ENCODE data around the gene DICER1.

The DICER1 gene

DNA sequence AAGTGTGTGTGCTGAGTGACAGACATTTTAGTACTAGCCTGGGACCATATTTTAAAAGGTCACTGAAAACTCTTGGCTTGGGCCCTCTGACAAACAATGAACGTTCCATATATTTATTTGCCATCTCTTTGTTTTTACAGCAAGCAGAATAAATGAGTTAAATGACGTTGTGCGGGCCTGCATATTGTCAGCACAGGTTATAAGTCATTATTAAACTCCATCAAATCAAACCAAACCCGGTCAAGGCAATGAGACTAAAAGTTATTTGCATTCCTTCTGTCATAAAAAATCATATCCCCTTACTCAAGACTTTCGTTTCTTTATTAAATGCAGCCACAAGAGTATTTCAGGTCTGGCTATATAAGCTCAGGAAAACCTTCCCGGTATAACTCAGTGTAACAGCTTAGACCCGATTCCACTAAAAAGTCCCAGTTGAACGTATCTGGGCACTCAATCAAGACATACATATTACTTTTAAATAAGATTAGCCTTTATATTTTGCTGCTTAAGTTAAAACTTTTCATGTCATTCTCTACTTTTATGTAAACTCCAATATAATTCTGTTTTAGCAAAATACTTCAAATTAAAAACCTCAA is 84.9 kb downstream of the DICER1 start:
- DNase-seq: no peak

DNA sequence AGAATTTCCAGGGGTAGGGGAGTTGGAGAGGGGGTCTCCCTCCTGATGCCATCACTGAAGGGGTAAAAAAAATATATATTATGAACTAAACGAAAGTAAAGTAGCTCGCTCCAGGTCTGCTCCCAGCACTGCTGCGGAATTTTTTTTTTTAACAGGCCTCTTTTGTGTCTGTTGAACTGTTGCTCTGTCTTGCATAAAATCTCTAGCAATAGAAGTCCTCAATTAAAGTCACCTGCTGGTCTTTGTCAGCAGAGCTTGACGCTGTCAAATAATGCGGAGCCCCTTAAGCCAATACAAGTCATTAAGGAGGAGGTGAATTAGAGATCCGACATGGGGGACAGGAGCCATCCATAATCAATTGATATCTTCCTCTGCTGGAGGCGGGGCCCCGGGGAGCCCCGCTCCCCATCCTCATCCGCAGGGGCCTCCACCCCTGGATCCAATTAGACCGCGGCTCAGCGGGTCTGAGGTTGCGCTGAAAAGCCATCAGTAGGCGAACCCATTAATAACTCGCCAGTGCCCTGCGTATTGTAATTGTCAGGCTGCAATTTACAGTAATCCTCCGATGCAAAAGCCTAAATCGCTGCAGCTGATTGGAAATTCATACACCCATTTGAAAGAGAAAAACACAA is 85.6 kb downstream of the DICER1 start:
- no peak for DNase-seq

DNA sequence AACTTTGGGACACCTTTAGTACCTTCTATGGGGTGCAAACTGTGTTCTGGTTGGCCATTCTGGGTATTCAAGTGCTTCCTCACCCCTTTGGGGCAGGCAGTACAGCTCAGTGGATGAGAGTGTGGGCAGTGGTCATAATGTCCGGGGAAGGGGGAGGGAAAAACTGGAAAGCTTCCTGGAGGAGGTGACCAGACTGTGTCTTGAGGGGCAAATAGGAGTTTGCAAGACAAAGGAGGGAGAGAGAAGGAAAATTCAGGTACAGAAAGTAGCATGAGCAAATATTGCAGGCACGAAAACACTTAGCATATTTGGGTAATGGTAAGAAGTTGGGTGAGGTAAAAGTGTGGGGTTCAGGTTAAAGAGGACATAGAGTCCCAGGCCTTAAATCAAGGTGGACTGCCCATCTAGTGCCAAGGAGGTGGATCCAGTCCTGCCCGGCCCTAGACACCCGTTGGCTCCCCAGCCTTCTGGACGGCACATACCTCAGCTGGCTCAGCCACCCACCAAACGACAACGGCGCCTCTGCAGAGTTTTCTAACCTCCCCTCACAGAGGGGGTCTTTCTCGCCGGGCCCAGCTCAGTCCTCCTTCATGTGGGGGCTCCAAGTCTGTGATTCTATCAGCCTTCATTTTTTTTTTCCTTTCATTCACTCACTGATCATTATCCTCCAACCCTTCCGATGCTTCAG is 86.4 kb downstream of the DICER1 start:
- no peak for DNase-seq

DNA sequence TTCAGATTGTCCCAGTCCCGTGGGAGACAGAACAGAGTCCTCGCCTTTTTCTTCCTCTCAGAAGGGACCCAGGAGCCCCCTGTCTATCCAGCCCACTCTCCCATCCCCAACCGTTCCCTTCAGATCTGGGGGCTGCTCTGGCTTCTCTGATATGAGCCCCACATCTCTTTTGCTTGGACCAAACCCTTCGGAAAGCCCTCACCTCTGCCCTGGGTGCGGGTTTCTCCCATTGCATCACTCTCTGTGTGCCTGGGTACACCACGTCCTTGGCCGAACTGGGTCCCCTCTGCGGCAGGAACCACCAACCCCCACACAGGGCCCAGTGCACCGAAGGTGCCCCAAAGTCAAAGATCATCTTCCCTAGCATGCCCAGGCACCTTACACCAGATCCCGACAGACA is 87.8 kb downstream of the DICER1 start:
- no peak for DNase-seq

- DNase-seq: no peak
Observed at GRCh38 chr14:95069018-95069417, 88.3 kb downstream of the DICER1 start.

DNA sequence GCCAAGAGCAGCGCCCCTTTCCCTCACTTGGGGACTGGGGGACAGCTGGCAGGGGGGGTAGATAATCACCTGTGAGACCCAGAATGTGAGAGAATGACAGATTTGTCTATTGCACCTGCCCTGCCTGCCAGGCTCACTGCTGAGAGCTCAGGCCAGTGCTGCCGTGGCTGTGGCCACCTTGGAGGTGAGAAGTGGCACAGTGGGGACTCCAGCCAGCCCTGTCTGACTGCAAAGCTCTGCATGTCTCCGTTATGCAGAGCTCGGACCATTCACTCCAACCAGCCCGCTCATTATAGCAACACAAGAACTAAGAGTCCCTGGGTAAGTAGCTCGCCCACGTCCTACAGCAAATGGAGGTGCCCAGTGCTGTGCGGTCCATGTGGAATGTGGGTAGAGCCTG is 88.8 kb downstream of the DICER1 start:
- no peak for DNase-seq

DNA sequence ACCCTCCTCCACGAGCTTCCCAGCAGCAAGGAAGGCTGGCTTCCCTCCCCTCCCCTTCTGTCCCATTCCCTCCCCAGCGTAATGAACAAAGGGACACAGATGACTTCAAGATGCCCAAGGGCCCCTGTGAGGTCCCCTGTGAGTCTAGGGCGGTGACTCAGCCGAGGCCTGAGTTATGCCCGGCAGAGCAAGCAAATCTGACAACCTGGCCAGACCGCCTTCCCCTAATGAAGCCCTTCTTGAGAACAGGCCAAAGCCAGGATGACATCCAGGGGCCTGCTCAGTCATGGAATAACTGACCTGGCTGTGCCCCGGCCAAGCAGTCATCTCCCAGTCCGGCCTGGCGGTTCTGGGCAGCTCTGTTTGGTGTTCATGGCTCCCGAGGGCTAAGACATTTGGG is 89.2 kb downstream of the DICER1 start:
- no peak for DNase-seq

DNA sequence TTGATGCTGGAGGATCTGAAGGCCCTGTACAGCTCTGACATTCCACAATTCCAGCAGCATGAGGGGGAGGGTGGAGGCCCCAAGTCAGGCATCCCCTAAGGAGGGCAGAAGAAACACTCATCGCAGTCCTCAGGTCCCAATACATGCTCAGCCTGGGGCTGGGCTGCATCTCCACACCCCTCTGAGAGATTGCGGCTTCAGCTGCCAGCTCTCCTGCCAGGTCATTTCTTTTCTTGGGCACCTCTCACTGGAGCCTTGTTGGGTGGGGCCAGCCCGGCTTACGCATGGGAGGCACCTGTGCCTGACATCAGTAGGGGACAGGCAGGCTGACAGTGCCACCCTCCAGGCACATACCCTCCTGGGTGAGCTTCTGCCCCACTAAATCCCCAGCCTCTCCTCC is 89.8 kb downstream of the DICER1 start:
- DNase-seq: no peak

DNA sequence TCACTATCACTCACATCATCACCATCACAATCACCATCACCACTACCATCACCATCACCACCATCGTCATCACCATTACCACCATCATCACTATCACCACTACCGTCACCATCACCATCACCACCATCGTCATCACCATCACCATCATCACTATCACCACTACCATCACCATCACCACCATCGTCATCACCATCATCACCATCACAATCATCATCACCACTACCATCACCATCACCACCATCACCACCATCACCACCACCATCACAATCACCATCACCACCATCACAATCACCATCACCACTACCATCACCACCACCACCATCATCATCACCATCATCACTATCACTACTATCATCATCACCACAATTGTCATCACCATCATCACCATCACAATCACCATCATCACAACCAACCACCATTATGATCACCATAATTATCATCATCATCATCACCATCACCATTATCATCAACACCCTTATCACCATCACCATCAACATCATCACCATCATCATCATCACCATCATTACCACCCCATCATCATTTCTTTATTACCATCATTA is 90.8 kb downstream of the DICER1 start:
- no peak for DNase-seq

DNA sequence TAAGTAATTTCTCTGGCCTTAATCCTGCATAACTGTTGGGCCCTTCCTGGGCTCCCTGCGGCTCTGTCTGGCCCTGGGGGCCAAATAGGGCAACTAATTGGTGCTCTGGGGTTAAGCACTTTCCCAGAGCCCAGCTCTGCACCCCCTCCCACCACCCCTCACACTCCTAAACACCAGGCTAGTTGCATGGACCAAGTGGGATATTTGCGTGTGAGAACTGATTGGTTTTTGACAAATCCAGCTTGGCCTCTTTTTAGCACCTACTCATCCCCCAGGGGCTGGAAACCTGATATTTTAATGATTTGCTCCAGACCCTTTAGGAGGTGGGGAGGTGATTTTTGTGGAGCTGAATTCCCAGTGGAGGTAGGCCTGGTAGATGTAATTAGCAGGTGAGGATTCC is 91.9 kb downstream of the DICER1 start:
- DNase-seq: peak; percentile 78

GRCh38 chr14:95064734-95065133 is 92.6 kb downstream of the DICER1 start:
- no peak for DNase-seq

DNA sequence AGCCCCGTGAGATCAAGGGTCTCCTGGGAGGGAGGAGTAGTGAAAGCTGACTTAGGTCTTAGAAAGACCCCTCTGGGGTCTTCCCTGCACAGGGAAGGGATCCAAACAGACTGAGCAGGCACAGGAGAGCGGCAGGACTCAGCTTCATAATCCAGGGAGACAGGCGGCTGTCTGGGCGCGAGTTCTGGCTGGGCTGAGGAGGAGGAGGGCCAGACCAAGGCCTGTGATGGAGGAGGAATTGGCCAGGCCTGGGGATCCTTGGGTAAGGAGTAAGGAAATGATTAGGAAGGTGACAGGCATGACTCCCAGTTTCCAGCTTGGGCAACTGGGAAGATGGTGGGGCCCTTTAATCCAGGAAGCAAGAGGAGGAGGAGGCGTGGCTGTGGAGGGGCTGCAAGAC is 93.1 kb downstream of the DICER1 start:
- DNase-seq: no peak

DNA sequence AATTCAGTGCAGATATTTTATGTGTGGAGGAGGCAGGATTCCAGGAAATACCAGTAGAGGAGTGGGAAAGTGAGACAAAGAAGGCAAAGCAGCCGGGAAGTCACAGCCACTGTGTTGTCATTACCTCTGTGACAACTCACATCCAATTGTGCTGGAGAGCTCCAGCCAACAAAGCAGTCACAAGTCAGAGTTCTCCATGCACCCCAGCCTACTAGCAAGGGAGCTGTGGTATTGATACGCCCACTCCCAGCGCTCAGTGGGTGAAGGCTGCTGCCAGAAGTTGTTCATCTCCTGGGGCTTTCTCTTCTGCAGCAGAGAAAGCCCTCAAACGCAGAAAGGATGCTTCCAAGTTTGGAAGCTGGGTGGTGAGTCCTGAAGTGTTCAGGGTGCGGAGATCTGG is 93.9 kb downstream of the DICER1 start:
- DNase-seq: no peak

DNA sequence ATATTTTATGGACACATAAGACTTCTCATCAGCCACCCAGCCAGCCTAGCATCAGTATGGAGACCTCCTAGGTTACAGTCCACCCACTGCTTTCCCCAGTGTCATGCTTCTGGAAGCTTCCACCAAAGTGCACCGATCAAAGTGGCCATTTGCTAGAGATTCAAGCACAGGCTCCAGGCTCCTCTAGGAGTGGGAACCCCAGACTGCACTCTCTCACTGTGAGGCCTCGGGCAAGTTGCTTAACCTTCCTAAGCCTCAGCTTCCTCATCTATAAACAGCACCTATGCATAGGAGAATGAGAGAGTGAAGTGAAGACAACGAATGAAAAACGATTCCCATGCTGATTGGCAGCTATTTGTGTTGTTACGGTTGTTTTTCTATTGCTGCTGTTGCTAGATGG is 94.4 kb downstream of the DICER1 start:
- DNase-seq: no peak

GRCh38 chr14:95062220-95062619 is 95.1 kb downstream of the DICER1 start:
- no peak for DNase-seq

DNA sequence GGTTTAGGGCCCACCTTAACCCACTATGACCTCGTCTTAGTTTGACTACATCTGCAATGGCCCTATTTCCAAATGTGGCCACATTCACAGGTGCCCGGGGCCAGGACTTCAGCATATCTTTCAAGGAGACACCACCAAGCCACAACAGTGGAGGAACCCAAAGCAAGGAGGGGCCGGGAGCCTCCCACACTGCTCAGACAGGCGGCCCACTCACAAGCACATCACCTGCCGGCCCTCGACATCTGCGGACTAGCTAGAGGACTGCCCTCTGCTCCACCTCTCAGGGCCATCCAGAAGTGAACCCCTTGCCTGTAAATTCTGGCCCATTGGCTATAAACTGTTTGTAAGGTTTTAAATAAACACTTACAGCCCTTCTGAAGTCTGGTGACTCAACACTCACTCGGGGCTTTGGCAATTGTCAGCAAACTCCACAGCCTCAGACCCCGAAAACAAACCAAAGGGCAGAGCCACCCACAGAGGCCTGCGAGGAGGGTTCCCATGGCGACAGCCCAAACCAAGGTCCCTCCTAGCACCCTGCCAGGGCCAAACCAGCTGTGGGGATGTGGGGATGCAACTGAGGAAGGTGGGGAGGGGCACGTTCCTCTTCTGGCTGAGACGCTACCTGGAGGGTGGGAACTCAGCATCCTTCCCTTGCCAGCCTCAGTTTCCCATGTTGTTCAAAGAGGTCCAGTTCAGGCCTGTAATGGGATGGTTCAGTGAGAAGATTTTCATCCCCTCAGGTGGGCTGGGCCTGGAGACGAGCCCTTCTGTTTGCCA is 95.8 kb downstream of the DICER1 start:
- no peak for DNase-seq

- DNase-seq: peak; percentile 40
Observed at GRCh38 chr14:95059126-95059525, 98.2 kb downstream of the DICER1 start.

DNA sequence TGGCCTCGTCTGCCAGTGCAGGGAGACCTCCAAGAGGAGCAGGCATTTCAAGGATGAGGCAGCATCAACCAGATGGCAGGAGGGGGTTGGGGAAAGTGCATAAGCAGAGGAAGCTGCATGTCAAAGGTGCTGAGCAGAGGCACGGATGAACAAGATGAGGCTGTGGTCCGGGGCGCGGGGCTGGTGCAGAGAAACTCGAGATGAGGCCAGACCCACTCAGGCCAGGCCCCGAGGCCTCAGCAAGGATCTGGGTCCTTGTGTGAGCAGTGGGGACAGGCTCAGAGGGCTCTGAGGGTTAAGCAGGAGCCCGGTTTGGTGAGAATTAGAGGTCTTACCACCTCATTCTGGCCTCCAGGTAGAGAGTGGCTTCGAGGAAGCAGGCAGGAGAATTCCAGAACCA is 98.8 kb downstream of the DICER1 start:
- DNase-seq: no peak

DNA sequence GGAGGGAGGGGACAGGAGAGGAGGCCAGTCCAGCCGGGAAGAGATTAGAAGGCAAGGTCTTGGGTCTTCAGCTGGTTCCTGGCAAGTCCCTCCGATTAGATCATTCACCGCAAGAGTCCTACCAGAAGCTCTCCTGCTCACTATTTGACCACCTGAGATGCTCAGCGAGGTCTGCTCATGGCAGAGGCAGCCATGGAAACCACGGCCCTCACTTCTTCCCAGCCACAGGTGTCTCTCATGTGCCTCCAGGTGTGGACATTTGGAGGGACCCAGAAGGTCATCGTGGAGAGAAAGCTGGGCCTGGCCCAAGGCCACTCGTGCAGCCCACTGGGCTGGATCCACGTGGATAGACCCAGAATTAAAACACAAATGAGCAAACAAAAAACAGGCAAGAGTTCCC is 99.5 kb downstream of the DICER1 start:
- no peak for DNase-seq

- DNase-seq: no peak
Observed at GRCh38 chr14:95057147-95057546, 100.2 kb downstream of the DICER1 start.

DNA sequence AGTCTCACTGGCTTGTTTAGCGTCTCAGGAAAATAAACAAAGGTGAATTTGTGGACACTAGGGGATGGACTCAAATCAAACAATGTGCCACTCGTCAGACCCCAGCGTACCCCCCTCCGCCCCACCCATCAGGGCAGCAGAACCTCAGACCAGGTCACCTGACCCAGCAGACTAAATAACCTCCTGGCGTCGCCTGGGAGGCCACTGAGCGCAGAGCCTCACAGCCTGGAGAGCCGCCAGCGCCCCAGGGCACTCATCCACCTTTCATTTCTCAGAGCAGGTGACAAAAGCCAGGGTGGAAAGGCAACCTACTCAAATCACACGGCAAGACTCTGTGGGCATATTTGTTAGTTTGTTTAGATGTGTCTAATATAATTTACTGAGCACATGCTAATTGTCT is 100.9 kb downstream of the DICER1 start:
- peak; percentile 94 for DNase-seq

- no peak for DNase-seq
Observed at GRCh38 chr14:95055318-95055717, 102.0 kb downstream of the DICER1 start.
